Effector CD8-positive, alpha-beta T cell (primary cell): ENCODE data around the gene VIP.
"Not testable (repeated sequence)": the region's sequence is repeated elsewhere in the genome, so short reads cannot be mapped to it uniquely, and the experiment has no call there.

Experiments used
- DNase-seq: peaks from one replicate; lab custom pipeline; 2025; lab: John Stamatoyannopoulos, UW
- total RNA-seq, 4 experiments: gene quantifications; one replicate each; lab custom pipeline; 2026; lab: John Stamatoyannopoulos, UW

Gene VIP
- 0 reads per million in 4 experiments for total RNA-seq

DNA sequence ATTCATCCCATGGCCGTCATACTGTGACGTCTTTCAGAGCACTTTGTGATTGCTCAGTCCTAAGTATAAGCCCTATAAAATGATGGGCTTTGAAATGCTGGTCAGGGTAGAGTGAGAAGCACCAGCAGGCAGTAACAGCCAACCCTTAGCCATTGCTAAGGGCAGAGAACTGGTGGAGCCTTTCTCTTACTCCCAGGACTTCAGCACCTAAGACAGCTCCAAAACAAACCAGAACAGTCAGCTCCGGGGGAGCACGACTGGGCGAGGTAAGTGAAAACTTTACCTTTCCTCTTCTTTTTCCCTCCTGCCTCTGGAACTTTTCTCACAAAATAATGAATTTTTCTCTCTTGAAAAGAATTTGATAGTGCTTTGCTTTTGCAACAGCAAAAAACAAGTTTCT, at the start of gene VIP:
Gene VIP, plus strand, starts transcription at position 104 of the 400 bp plus-strand sequence. CDS start 1,381 bp downstream, outside the sequence.
- DNase-seq: no peak

DNA sequence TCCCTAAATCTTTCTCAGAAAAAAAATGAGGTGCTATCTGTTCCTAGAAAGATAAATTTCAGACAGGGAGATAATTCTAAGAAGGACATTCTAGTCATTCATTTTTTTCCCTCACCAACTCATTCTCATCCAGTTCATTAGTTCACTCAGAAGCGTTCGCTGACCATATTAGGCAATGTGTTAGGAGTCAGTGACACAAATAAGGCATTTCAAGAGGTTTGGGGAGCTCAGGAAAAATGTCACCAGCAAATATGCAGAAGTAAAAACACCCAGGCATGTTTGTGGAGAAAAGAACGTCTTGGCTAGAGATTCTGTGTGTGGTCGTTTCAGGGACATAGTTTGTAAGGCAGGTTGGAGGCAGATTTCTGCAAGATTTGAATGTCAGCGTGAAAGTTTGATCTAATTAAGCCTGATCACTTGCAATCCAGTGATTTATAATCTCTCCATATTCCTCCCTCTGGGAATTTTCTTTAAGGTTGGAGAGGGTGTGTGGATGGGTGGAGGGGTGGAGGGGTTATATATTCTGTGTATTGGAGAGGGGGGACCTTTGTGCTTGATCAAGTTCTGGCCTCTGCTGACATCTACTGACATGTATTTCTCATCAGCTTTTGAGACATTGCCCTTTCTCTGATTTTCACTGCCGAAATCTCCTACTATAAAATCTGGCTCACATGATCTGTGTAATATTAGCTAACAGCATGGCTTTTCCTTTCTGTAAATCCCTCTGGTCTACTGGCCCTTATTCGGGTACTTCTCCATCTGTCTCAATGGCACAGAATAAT, 49.3 kb upstream of the VIP start:
- no peak for DNase-seq

DNA sequence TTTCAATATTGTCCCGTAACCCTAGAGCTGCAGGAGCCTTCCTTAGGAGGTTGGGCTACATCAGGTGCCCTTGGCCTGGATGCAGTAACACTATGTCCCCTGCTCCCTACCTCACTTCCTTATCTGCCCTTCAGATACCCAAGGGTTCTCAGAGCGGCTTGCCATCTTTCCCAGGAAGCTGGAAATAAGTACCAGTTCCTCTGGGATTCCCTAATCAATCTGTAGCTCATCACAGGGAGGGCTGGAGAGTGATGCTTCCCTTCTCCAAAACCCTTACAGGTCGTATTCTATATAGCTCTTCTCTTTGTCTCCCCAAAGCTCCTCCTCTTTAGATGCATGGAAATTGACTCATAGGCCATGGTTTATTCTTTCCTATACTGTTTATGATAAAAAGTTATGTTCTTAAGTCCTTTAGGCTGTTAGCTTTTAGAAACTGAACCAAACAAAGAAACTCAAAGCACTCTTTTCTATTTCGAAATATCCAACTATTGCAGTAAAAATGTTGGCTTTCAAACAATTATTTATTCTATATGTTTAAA, 48.7 kb upstream of the VIP start:
- no peak for DNase-seq

DNA sequence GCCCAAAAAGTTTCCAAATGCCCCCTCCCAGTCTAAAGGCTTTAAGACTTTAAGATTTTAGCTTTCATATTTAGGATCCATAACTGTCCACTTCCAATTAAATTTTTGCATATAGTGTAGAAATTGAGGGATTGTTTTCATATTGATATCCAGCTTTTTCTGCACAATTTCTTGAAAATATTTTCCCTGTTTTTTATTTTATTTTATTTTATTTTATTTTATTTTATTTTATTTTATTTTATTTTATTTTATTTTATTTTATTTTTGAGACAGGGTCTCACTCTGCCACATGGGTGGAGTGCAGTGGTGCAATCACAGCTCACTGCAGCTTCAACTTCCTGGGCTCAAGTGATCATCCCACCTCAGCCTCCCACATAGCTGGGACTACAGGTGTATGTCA, 46.8 kb upstream of the VIP start:
- not testable (repeated sequence) for DNase-seq

DNA sequence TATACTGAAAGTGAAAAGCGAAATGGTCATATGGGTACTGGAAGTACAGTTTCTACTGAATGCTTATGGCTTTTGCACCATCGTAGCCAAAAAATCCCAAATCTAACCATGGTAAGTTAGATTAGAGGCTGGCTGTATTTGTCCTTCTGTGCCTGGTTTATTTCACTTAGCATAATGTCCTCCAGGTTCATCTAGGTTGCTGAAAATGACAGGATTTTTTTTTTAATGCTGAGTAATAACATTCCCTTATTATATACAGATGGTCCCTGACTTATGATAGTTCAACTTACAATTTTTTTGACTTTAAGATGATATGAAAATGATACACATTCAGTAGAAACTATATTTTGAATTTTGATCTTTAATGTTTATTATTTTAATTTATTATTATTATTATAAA, 45.3 kb upstream of the VIP start:
- no peak for DNase-seq

DNA sequence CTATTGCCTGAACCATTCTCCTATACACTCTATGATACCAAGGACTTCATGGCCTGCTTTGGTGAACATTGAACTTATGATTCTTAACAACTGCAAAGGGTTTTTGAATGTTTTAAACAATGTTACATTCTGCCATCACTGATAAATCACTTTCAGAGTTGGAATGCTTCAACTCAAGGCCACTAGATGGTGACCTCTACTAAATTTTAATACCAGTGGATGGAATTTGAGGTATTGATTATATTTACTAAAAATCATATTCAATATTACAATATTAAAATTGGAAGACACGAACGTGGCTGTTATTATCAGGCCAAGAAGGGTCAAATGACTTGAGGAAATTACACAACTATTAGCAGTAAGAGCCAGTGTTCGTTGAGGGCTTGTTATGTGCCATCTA, 34.3 kb upstream of the VIP start:
- DNase-seq: no peak

DNA sequence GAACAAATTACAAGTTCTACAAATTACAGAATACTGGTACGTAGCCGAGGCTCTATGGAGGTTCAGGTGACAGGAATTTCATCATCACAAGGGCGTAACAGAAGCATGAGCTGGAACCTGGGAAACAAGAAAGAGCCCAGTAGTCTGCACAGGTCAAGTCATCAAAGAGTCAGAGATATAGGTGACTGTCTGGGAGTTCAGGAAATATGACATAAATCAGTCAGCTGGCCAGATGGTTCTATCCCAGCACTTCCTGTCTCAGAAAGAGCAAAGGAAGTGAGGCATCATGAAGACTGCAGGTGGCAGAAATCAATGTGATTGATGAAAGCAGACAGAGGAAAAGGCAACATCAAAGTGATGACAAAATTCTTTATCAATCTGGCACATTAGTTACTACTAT, 29.6 kb upstream of the VIP start:
- DNase-seq: no peak

DNA sequence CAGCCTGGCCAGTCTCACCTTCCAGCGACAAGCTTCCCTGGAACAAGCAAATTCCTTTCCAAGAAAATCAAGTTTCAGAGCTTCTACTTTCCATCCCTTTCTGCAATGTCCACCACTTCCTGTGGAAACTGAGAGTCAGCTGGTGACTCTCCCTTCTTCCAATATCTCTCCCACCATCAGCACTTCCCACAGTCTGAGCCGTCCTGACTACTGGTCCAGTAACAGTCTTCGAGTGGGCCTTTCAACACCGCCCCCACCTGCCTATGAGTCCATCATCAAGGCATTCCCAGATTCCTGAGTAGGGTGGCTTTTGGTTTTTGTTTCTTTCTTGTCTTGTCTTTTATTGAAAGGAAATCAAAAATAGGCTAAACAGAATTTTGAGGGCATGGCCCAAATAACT, 28.6 kb upstream of the VIP start:
- DNase-seq: no peak

DNA sequence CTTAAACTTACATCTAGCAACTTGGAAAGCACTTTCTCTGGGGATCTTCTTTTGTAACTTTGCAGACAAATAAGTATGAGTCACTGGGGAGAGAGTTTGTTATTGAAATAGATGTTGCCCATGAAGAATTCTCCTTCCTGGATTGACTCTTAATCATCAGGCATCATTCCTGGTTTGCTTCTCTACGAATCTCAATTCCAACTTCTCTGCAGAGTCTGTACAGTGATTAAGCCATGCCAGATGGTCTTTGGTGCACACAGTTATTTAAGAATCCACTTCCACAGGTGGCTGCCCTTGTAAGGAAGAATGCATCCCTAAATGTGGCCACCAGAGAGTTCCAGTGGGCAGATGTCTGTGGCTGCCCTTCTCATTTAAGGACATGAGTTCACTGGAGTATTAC, 27.2 kb upstream of the VIP start:
- DNase-seq: no peak

DNA sequence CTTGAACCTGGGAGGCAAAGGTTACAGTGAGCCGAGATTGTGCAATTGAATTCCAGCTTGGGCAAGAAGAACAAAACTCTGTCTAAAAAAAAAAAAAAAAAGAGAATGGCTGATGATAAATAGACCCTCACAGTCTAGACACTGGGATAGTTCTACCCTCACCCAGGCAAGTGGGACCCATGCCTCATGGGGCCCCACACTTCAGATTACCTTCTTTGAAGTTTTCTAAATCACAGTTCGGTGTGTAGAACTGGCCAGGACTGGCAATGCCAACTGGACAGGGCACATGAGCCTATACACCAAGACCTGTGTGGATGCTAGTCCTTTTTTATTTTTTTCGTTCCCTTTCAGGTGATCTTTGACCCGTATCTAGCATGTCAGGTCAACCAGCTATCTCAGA, 24.3 kb upstream of the VIP start:
- DNase-seq: no peak

DNA sequence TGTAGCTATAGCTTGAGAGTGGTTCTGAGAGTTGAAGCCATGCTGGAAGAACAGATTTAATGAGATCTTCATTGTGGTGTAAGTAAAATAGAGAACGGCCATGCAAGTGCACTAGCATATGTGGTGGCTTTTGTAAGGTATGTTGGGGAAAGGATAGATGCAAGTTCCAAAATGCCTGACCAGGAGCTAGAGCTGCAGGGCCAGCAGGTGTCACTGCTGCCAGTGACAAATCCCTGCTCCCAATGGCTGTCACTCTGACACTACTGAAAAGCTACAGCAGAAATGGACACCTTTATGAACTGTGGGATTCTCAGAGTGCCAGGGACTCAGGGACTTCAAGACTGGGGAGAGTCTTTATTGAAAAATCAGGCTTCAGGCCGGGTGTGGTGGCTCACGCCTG, 23.1 kb upstream of the VIP start:
- DNase-seq: no peak

DNA sequence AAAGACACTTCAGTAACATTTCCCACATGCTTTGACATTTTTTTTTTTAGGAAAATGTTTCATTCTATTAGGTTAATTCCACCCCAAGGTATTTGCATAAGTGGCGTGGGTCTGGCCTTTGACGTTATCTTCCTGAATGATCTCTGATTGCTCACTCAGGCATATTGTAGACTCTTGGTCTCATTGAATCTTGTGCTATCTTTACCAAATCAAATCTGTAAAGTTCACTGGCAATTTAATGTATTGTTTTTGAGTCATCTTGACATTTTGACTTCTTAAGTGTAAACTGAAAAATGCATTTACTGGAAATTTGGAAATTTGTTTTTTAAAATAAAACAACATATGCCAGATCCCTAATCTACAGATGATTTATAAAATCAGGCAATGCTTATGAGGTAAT, 16.0 kb upstream of the VIP start:
- DNase-seq: no peak

DNA sequence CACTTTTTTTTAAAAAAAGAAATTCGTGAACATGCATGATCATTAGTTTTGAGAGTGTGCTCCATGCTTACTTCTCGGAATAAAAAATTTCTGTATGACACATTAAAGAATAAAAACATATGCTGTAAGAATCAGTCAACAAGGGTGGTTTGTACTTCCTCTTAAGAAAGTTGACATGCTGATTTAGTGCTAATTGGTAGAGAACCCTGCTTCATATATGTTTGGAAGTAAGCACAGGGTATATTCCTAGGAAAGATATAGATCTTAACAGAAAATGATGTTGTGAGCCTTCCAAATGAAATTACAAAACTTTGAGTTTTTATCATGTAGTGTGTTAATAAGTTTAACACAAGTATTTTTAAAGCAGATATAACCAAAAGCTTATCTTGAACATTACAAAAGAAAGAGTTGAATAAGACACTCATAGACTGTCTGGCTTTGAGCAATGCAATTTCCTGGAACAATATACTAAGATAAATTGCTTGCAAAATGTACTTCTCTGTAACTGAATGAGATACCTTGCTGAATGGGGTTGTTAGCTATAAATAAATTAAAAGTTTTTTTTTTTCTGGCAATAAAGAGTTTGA, 13.8 kb upstream of the VIP start:
- DNase-seq: no peak

DNA sequence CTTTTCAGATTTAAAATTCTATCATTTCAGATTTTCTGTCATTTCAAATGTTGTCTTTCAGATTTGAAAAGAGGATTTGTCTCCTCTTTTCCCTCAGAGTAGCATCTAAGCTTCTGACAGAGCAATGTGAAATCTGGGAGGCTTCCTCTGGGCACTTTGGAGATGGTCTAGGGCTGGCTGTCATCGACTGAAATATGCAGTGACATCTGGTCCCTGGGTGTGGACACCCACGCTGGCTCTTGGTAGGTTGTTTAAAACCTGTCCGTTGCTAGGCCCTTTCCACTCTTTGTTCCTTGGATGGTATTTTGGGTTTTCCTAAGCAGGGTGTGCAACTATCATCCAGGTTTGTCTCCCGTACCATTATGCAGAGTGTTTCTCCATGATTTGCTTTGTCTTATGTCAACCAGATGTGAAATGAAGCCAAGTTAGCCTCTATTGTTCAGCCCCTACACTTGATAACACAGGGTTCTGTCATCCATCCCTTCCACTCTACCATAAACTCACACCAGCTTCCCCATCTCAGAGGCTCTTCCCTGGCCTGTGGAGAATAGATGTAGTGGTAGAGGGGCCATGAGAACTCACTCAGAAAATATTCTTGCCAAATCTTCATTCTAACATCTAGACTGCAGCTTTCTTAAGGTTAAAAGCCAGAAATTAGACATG, 5.0 kb upstream of the VIP start:
- DNase-seq: no peak

DNA sequence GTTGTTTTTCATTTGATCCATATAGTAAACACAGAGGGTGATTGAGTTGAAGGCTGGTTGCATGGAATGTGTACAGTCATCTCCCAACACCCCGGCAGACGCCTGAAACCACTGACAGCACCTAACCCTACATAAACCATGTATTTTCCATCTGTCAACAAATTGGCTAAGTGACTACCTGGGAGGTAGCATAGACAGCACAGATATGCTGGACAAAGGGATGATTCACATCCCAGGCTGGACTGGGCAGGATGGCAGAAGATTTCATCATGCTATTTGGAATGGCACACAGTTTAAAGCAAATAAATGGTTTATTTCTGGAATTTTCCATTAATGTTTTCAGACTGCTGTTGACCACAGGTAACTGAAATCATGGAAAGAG, 4.4 kb upstream of the VIP start:
- DNase-seq: no peak

DNA sequence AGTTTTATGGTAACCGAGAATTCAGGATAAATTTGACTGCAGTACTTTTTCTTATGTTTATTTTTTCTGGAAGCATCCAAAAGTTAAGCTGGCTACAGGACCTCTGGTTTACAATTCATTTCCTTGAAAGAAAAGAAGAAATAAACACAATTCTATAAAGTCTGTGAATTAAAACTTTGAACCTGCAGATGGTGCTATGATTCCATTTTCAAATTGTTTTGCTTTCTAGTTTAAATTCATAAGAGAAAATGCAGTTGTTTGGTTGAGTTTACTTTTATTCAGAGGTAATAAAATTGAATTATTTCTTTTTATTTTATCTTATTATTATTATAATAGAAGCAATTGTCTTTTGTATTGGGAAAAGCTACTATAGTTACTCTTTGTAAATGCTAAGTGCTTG, 1.8 kb upstream of the VIP start:
- DNase-seq: no peak

DNA sequence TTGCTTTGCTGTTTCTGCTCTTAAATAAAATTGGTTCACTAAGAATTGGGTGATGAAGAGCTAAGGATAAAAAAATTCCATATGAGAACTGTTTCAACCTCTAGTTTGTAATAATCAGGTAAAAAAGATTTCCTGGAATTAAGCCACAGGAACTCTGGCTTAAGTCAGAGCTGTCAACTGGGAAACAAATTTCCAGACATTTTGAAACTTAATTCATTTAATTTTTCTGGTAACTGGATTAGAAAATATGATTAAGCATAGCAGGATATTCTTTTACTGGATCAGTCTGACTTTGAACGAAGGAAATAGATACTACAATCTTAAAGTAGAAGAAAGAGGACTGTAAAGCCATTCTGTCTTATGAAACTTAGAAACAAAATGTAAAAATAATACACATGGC, 1.3 kb upstream of the VIP start:
- no peak for DNase-seq

DNA sequence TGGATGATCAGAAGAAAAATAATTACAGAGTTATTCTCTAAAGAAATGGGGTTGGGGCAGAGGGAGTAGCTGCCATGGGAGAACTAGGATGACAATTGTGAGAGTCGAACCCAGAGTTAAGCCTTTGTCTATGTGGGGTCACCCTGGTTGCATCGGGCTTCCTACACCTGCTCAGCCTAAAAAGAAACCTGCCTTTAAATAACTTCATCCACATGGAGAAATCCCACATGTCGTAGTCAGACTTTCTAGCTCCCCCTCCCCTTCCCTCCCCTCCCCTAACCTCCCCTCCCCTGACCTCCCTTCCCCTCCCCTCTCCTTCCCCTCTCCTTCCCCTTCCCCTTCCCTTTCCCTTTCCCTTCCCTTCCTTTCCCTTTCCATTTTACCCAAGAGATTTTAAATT, 14.7 kb downstream of the VIP start:
- no peak for DNase-seq

DNA sequence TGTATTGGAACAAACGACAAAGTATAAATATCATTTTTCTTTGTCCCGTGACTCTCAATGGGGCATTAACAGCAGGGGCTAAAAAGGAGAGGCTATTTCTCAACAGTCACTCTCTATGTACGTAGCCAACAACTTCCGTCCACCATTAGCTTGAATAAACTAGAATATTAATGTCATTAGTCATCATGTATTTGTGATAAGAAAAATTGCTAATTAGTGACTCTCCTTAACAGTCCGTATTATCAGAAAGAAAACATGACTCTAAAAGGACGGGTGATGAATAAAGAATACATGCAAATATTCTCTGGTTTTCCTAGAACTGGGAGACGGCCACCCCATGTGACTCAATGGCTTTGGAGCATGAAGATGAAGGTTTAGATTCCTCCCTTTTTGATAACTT, 18.6 kb downstream of the VIP start:
- no peak for DNase-seq

DNA sequence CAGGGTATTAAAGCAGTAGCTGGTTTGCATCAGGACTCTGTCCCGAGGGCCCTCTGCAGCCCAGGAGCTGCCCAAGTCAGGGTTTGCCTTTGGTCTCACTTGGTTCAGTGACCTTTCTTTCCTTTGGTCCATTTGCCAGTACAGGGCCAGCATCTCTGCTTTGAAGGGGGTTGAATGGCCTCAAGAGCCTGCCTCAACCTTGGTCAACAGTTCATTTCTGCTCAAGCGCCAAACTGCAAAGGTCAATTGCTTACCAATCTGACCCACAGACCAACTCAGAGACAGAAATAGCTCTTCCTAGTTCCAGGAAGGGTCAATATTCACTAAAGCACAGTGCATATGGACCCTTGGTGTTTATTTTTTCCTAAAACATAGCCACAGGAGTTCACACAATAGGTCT, 19.4 kb downstream of the VIP start:
- DNase-seq: no peak

DNA sequence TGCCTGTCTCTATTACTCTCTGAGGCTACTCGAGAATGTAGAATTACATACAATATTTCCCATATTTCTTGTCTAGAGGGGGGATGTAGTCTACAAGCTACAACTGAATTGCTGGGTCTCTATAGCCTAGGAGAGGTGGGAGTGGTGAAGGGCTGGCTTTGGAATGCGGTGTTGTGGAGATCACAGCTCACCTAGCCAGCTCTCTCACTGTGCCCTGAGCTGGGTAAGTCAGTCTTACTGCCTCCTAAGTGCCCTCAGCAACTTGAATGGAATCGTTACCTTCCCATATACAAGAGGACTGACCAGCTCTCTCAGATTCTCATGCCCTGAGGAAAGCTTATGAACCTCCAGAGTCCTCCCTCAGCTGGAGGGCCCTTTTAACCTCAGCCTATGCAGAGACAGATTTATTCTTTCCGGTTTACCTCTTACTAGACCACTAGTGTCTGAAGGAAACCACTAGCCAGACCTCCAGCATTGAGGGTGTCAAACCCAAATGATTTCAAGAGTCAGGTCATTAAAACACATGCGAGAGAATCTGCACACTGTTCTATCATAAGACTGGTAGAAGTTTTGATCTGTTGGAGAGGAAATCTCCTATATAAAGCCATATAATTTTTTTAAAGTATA, 20.6 kb downstream of the VIP start:
- no peak for DNase-seq

DNA sequence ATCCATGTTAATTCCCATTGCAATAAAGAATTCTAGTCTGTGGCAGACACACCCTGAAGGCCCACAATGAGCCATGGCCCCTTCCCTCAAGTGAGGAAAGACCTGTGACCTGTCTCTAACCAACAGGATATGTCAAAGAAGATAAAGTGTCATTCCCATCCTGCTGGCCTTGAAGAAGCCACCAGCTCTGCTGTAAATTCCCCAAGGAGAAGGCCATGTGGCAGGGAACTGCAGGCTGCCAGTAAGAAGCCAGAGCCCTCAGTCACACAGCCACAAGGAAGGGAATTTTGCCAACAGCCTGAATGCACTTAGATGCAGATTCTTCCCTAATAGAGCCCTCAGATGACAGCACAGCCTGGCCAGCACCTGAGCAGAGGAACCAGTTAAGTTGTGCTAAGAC, 24.8 kb downstream of the VIP start:
- DNase-seq: no peak

DNA sequence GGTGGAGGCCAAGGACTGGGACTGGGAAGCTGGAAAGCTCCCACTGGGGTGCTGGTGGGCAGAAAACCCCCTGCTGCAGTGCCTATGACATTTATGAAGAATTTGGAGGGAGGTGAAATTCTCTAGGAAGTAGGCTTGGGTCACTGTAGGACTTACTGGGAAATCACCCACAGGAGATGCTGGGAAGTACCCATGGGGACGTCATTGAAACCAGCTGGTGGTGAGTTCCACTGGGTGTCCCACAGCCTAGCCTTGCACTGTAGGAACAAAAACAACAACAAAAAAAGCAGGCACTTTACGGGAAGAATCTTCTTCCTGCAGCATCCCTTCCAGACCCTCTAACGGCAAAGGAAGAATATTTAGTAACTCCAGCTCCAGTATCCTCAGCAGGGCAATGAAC, 26.2 kb downstream of the VIP start:
- no peak for DNase-seq
